GM21737 (cell line): ENCODE results near the gene SEC16A.

Experiments
- ATAC-seq: cut with Tn5 transposase; IDR thresholded peaks from one replicate; pipeline ENCODE4 v1.9.1; 2021; ENCODE audit warnings: mild to moderate bottlenecking, moderate library complexity; ENCODE audit not compliant: unreplicated experiment

Gene SEC16A

DNA sequence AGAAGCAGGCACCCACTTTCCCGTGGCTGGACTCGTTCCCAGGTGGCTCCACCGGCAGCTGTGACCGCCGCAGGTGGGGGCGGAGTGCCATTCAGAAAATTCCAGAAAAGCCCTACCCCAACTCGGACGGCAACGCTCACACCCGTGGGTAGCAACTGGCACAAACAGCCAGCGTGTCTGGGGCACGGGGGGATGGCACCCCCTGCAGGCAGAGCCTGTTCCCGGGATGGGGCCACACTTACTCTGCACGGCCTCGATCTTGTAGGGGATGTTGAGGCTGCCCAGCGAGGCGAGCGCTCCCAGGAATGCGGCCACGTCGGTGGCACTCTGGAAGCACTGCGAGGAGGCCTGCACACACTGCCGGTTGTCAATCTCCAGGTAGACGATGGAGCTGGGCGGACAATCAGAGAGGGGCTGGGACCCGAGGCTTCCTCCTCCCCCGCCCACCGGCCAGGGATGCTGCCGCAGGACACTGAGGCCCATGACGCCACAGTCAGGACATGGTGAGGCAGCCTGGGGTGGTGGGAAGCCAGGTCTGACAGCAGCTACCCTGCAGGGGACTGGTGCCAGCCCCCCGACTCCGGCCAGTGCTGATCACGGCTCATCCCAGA, 20.2 kb upstream of the SEC16A start:
- no peak for ATAC-seq

DNA sequence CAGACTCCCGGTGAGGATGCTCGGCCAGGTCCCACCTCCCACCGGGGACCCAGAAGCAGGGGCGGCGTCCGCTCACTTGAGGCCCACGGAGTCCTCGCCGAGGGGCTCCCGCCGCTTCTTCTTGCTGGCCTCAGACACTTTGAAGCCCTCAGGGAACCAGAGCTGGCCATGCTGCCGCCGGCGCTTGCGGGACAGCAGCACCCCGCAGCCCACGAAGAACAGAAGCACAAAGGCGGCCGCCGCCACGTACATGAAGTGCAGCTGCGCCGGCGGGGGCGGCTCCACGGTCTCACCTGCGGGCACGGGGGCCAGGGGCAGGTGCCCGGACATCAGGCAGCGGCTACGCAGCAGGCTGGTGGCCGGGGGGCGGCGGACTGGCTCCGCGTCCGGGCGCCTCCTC, 19.4 kb upstream of the SEC16A start:
- ATAC-seq, result no peak

DNA sequence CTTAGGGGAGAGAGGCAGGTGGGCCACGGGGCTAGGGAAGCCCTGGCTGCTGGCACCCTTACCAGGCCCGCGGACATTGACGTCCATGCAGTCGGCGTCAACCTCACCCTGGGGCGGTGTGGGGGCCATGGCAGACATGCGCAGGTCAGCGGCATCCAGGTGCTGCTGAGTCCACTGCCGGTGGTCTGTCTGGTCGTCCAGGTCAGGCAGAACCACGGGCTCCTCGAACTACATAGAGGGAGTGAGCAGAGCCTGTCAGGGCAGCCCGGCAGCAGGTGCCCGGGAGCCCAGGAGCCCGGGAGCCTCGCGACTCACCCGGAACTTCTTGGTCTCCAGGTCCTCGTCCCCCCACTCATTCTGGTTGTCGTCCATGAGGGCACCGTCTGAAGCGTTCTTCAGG, 18.8 kb upstream of the SEC16A start:
- ATAC-seq, result no peak

DNA sequence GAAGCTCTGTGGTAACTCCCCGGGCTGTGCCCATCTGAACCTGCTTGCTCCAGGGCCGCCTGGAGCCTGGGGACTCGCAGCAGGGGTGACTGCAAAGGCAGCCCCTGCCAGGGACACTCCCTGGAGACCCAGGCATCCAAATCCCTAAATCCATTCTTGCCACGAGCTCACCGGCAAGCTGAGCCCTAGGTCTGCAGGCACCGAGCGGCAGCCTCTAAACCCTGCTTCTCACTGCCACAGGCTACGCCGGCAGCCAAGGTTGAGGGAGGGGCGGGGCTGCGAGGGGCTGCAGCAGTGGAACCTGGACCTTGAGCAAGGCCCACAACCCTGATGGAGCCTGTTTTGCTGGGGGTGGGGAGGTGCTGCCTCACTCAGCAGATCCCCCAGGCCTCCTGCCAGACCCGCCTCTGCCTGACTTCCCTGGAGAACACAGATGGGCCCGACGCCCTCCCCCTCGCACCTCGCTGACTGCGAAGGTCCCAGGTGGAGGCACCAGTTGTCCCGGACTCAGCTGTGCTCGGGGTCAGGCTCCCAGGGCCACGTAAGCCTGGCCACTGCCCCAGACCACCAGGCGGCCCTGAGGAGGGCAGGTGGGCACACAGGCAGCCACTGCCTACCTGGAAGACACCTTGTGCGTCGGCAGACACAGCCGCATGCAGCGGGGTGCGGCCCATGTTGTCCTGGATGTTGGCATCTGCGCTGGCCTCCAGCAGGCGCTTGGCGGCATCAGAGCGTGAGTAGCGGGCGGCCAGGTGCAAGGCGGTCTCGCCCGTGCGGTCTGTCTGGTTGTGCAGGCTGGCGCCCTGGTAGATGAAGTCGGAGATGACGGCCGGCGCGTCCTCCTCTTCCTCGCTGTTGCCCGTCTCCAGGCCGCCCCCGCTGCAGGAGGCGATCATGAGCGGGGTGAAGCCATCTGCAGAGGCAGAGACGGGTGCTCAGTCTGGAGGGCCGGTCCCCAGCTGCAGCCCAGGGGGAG, 17.4 kb upstream of the SEC16A start:
- ATAC-seq, result no peak

DNA sequence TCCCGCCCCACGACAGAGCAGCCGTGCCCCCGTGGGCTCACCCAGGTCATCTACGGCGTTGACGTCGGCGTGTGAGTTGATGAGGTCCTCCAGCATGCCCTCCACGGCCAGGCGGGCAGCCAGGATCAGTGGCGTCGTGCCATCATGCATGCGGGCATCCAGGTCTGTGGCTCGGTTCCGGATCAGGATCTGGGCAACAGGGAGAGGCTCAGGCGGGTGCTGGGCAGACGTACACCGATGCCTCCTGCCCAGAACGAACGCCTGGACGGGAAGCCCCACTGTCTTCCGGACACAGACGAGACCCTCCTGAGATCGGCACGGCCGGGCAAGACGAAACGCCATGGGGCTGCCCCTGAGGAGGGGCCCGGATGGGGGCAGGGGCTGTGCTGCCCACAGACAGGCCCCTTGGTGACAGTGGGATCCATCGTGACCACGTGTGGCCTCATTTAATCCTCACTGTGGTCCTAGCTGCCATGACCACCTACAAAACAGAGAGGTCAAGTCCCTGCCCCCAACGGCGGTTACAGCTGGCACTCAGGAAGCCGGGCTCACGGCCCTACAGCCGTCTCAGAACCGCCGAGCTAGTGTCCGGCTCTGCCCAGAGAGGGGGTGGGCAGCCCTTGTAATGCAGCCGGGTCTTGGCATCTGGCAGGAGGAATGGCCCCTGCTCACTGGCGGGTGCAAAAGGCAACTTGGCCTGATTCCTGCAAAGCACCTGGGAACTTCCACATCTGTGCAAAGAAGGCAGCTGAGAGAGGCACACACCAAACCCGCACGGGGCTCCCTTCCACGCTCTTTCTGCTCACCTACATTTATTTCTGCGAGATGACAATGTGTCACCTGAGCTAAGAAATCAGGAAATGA, 16.5 kb upstream of the SEC16A start:
- ATAC-seq, result no peak

DNA sequence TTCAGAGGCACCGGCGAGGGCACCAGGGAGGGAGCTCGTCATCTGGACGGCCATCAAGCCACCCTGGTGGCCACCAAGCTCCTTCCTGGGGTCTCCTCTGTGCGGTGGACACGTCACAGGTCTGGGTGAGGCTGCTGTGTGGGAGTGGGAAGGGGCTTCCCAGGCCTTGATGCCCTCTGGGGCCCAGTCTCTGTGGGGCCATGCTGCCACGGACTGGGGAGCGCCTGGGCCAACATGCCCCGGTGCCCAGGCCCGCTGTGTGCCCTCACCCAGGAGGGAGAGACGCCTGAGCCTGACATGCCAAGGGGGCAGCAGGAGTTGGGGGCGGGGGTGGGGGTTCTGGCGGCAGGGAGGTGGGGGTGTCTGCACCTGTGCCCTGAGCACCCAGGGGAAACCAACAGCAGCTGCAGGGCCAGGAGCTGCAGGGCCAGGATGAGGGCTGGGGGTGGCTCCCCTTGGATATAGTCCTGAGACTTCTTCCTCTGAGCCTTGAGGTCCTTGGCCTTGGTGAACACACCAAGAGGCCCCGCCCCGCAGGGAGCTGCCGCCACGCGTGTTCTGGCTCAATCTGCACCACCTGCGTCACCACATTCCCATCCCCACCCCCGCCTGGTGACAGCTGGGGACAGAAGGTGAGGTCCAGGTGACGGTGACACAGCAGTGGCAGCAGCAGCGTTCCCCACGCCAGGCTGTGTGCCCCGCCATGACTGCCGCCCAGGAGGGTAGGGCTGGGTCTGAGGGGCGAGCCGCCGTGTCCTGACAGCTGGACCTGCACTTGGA, 15.3 kb upstream of the SEC16A start:
- ATAC-seq, result no peak

DNA sequence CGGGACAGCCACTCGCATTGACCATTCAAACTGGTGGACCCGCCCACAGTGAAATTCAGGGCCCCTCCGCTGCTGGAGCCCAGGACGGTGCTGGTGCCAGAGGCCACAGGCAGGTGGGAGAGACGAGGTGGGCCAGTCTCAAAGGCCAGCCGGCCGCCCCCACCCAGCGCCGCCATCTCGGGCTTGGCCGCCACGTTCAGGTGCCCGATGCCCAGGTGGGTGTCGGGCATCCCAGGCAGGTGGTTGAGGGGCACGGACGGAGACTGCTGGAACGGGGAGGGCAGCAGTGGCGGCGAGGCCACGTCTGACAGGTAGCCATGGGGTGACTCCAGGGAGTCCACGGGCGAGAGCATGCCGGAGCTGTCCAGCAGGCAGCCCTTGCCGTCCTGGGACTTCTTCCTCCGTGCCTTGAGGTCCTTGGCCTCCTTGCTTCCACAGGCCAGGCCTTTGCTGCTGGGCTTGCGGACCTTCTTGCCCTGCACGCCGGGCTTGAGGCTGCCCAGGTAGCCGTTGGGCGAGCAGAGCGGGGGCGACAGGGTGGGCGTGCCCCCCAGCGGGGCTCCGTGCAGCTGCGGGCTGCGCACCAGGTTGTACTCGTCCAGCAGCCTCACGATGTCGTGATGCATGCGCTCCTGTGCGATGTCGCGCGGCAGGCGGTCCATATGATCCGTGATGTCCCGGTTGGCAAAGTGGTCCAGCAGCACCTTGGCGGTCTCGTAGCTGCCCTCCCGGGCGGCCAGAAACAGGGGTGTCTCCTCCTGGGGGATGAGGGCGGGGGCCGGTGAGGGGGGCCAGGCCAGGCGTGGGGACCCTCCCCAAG, 14.2 kb upstream of the SEC16A start:
- no peak for ATAC-seq

DNA sequence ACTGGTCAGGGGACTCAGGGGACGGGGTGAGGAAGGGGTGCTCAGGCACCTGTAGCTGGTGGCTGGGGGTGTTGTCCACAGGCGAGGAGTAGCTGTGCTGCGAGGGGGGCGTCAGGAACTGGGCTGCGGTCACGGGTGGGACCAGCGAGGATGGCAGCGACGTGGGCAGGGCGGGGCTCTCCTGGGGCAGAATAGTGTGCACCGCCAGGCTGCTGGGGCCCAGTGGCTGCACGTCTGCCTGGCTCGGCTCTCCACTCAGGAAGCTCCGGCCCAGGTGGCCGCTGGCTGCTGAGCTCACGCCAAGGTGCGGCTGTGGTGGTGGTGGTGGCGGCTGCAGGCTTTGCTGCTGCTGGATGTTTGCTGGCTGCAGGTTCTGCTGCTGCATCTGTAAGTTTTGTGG, 13.3 kb upstream of the SEC16A start:
- no peak for ATAC-seq

DNA sequence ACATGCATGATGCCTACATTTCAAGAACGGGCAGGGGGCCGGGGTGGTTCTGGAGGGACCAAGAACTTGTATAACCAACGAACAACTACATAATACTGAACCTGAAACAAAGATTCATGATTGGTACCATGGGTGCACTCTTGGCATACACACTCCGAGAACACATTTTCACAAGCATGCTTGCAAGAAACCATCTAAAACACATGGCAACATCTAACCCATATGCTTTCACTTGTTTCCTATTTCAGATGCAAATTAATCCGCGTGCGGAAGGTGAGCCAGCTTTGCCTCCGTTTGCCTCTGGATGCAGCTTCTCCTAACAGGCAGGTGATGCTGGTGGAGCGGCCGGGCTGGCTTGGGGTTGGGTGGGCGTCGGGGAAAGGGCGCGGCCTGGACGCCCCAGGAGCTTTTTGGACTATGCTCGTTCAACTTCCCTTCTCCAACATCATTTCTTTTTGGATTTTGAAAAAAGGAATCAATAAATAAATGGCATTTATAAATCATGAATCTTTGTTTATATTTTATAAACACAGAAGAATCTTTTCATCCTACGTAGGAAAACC, 12.5 kb upstream of the SEC16A start:
- no peak for ATAC-seq

DNA sequence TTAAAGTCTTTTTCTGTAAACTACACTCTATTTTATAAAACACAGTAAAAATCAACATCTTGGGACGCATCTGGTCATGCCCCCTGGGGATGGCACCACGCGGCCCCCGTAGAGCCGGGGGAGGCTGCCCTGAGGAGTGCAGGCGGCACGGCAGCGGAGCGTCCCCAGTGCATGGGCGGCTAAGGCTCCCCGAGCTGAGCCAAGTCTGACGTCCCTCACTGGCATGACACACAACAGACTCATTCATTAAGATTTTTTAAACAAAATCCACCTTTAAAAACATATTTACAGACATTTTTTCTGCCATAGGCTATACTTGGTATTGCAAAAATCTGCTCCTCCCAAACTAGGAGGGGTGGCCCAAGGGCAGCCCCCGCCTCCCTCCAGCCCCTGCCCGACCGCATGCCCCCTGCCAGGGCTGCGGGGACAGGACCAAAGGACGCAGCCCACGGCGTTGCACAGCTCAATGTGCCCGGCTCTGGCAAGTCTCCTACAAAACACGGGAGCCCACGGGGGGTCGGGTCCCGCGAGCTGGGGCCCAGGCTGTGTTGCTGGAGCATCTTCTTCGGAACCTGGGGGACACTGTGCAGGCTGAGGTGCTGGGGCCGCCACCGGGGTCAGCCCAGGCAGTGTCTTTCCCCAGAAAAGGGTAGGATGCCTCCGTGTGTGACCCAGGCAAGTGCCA, 11.8 kb upstream of the SEC16A start:
- ATAC-seq, result no peak

DNA sequence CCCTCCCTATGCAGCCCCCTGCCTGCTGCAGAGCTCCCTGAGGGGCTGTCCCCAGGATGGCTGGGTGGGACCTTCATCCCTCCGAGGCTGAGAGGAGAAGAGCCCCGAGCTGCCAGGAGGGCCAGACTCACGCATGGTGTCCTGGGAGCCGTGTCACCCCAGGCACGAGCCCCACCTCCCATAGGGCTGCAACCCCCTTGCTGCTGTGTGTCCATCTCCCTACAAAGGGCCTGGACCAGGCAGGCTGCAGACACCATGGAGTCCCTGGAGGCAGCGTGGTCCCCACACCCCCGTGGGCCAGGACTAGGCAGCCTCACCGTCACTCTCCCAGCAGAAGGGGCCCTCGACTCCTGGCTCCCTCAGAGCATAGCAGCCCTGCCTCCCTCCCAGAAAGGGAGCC, 11.2 kb upstream of the SEC16A start:
- no peak for ATAC-seq

DNA sequence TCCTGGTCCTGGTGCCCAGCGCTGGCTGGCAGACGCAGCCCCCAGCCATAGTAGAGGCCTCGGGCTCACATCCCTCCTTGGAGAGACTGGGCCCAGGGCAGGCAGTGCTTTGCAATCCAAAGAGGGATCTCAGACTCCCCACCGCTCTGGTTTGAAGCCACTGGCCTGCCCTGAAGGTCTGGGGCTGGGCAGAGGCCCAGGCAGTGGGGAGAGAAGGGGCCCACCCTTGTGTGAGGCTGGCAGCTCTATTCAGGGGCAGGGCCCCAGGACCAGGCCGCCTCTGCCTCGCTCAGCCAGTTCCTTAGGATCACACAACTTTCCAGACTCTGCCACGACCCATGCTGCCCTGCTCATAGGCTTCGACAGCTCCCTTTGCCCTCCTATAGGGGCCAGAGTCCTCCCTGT, 10.7 kb upstream of the SEC16A start:
- no peak for ATAC-seq

DNA sequence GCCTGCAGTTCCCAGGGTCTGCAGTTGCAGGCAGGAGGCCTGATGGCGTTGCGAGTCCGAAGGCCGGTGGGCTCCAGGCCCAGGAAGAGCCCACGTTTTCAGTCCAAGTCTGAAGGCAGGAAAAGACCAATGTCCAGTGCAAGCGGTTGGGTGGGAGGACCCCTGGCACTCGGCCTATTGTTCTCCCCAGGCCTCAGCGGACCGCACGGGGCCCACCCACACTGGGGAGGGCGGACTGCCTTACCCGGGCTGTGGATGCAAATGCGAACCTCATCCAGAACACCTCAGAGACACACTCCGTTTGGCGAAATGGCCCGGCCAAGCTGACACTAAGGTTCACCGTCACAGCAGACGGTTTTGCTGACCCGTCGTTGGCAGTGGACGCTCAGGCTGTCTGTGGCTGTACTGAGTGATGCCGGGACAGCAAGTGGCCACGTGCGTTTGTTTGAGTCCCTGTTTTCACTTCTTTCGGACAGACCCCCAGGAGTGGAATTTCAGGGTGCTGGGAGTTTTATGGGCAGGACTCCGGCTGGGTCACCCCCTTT, 10.2 kb upstream of the SEC16A start:
- no peak for ATAC-seq

DNA sequence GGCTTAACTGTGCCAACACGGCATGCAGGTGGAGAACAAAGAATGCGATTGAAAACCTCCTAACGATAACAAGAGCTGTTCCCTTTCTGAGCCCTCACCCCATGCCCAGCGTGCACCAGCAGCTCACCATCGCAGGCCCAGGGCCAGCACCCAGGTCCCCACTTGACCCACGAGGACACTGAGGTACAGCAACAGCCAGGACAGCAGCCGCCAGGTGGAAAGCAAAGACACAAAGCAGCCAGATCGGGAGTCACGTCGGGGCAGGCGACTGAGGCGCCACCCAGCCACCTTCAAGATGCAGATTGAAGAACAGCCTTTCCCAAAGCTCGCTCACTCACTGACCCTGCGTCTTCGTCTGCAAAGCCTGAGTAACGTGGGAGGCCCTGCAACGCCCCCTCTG, 6.9 kb upstream of the SEC16A start:
- ATAC-seq, result no peak

DNA sequence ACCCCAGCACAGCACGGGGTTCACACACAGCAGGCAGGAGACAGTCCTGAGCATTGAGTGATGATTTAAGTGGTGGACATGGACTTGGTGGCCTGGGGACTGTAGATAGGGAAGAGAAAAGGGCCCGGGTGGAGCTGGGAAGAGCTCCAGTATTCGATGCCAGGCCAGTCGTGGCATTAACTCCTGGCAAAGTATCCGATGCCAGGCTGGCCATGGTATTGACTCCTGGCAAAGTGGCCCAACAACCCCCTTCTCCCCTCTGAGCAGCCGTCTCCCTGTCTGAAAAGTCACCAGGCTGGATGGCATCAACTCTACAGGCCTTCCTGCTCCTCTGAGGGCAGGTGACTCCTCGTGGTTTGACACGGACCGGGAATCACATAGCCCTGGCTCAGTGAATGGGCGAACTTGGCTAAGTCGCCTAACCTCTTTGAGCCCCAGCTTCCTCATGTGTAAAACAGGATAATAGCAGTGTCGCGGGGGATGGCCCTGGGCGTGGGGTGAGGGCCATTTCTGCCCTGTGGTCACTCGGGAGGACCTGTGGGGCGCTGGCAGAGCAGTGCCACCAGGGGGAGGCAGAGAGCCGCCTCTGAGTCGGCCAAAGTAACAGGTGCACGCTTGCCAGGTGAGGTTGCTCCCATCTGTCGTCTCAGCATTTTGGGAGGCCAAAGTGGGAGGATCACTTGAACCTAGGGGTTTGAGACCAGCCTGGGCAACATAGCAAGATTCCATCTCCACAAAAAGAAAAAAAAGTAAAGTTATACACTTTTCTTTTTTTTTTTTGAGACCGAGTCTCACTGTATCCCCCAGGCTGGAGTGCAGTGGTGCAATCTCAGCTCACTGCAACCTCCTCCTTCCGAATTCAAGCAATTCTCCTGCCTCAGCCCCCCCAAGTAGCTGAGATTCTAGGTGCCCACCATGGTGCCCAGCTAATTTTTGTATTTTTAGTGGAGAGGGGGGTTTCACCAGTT, 5.7 kb upstream of the SEC16A start:
- no peak for ATAC-seq

DNA sequence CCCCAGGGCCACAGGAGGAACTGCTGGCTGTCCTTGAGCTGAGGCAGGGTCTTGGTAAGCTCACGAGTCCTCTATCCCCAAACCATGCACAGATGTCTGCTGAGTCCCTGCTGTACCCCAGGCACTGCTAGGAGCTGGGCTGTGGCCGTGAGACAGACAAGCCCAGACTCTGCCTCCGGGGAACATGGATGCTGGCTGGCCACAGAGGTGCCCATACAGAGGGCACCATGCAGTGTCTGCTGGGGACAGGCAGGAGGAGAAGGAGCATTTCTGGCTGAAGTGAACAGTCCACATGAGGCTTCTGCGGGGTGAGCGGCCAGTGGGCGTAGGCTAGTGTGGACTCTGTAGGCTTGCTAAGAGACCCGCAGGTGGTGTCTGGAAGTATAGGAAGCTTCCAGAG, 4.8 kb upstream of the SEC16A start:
- no peak for ATAC-seq

DNA sequence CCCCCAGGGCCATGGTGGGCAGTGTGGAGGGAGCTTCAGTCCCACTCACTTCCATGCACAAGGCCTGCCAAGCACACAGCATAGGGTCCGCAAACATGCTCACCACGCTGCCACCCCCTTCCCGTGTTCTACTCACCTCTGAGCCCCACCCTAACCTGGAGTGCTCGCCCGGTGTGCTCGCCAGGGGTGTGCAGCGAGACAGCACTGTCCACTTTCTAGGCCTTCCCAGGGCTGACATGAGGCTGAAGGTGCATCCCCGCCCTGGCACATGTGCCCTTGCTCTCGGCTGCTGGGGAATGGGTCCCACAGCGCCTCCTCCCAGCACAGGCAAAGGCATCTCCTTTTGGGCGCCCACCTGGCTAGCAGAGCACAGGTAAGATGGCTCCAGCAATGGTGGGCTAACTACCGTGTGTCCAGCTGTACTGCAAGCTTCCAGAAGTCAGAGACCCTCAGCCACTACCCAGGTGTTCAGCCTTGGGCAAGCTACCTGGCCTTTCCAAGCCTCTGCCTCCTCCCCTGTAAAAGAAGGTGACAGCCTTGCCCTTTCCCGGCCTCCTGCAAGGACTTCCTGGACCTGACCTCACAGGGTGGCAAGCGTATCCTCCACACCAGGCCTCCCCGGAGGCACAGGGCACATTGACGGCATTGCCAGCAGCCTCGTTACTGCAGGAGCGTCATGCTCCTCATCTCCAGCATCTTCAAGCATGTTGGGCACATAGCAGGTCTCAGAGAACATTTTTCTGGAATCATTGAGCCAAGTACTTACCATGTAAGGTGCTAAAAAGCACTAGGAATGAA, 4.2 kb upstream of the SEC16A start:
- no peak for ATAC-seq
